Heart left ventricle (tissue), 13 donors: ENCODE results near the gene UNC119B.
A peak's percentile ranks its signal among the peaks of the same experiment; 100 is the strongest.

Experiments
- POLR2A ChIP-seq, 2 donors: fragments of 450-650 bp; IDR thresholded peaks; one replicate each; pipeline ENCODE4 v1.6.1; 2017; ENCODE audit warnings: antibody characterized with exemption in 2 of 2, mild to moderate bottlenecking in 2 of 2, moderate library complexity in 2 of 2
- TF ChIP-seq, protein P1 (sequence below), 12 donors: fragments of 200-600 bp; sonication (generic) in 4 of 12; IDR thresholded peaks; one replicate each; pipeline versions ENCODE4 v1.5.0 to v1.8.0; 2018 to 2022; ENCODE audit warnings: antibody characterized with exemption in 12 of 12, mild to moderate bottlenecking in 5 of 12
- donor health status: ischemic (EF 13 %, LVEDD 7.1; RV severe dilation, severe dysfunction).
- donor health status: DM: no; HTN: yes; CAD: no.
- donor health status: DM: no; HTN: no; CAD: no.
- donor health status: ischemic (EF 25% LVEDD 6.9; RV normal size, moderate dysfunction).
- donor health status: ischemic (EF 25% LVEDD 5.7; RV mildly dilated, moderate dysfunction).
- donor health status: ischemic (EF 35%, LVEDD 5.7; RV mildly dilated, moderate dysfunction).
- donor health status: nonischemic (EF 11% LVEDD 7.7; RV severe dilation, severe dysfunction).
- donor health status: DM: yes; HTN: yes; CAD: no.
- donor health status: PGD.
- donor health status: ischemic (EF 29% LVEDD 5.4; RV normal size, mild dysfunction).
- donor health status: nonischemic (EF 23%, LVEDD 6.1; RV moderate dilation, normal function).

DNA sequence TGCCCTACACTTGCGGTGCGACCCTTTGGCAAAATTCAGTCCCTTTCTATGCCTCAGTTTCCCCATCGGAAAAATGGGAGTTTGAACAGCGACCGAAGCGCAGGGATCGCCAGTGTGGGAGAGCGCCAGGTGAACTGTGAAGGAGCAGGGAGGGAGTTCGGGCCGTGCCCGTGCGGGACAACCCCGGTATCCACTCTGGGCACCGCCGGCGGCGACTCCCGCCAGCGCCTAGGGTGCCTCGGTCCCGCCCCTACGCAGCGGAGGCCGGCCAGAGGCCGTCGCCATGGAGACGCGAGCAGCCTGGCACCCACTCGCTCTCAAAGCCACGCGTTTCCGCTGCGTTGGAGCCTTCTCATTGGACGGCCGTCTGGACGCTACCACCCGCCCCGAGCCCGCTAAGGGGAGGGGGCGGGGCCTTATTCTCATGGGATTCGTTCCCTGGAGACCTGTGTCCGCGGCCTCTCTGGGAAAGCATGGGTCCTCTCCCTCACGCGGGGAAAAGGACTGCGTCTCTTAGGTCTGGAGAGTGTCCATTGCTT is 24.0 kb upstream of the UNC119B start:
- TF ChIP-seq, protein P1, sequence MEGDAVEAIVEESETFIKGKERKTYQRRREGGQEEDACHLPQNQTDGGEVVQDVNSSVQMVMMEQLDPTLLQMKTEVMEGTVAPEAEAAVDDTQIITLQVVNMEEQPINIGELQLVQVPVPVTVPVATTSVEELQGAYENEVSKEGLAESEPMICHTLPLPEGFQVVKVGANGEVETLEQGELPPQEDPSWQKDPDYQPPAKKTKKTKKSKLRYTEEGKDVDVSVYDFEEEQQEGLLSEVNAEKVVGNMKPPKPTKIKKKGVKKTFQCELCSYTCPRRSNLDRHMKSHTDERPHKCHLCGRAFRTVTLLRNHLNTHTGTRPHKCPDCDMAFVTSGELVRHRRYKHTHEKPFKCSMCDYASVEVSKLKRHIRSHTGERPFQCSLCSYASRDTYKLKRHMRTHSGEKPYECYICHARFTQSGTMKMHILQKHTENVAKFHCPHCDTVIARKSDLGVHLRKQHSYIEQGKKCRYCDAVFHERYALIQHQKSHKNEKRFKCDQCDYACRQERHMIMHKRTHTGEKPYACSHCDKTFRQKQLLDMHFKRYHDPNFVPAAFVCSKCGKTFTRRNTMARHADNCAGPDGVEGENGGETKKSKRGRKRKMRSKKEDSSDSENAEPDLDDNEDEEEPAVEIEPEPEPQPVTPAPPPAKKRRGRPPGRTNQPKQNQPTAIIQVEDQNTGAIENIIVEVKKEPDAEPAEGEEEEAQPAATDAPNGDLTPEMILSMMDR (IDR thresholded peaks at IDR 0.05): no peak
- TF ChIP-seq POLR2A (IDR thresholded peaks at IDR 0.05): peak in 1 of 2 donors; percentile 70
